Renal cortex interstitium (tissue), 11 donors: ENCODE data around the gene PABPC1L. TPM values are rescaled to one million over a fixed set of nuclear protein-coding genes. Genes with fewer than 3 reads are reported as not detected.

ENCODE experiments used
- DNase-seq, 11 donors: peaks; one replicate each; pipeline ENCODE4 v3.0.0-alpha.2; 2013; ENCODE audit warnings: low read depth in 9 of 11, low spot score in 4 of 11; ENCODE audit errors: extremely low read depth in 1 of 11
- polyA plus RNA-seq, 3 donors: library from polyadenylated mRNA; unstranded; fragments of 120-200 nt; gene quantifications; one replicate each; pipeline ENCODE4 v1.2.1, GENCODE V29; 2013; ENCODE audit not compliant: insufficient read length in 3 of 3

PABPC1L gene
- polyA plus RNA-seq, 3 donors: 59.6 to 104 (median 62.8) TPM

DNA sequence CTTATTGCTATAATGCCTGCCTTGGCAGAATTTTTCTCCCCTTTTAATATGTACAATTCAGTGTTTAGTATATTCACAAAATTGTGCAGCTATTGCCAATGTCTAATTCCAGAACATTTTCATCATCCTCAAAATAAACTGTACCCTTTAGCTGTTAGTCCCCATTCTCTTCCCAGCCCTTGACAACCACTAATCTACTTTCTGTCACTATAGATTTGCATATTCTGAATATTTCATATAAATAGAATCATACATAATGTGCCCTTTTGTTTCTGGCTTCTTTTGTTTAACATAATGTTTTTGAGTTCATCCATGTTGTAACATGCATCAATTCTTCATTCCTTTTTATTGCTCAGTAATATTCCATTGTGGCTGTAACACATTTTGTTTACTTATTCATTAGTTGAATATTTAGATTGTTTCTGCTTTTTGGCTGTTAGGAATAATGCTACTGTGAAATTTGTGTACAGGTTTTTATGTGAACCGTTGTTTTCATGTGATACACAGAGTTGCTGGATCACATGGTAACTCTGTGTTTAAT, 78.8 kb downstream of the PABPC1L start:
- no peak for DNase-seq

Other genes with a start within 250 kb of the PABPC1L start
- gene CCN5, start 194.7 kb upstream of the PABPC1L start, polyA plus RNA-seq: under 1 TPM in 2 of 3 donors, not detected in 1; 0.17 to 0.26 TPM
- under 1 TPM; 0.06 to 0.18 (median 0.09) TPM for gene KCNK15, start 164.2 kb upstream of the PABPC1L start, polyA plus RNA-seq
- 1 to 10 TPM in 1 of 3 donors, under 1 TPM in 2; 0.59 to 1.0 (median 0.62) TPM for gene RIMS4, start 99.5 kb upstream of the PABPC1L start, polyA plus RNA-seq
- gene YWHAB, start 24.4 kb upstream of the PABPC1L start, polyA plus RNA-seq: 100 to 1,000 TPM; 203 to 250 (median 209) TPM
- 10 to 100 TPM; 36.8 to 42.6 (median 40.9) TPM for gene TOMM34, start 50.3 kb downstream of the PABPC1L start, polyA plus RNA-seq
- gene STK4, start 56.5 kb downstream of the PABPC1L start, polyA plus RNA-seq: 10 to 100 TPM; 16.7 to 20.8 (median 19.8) TPM
- under 1 TPM; 0.42 to 0.65 (median 0.62) TPM for gene KCNS1, start 191.1 kb downstream of the PABPC1L start, polyA plus RNA-seq
- gene WFDC5, start 205.1 kb downstream of the PABPC1L start, polyA plus RNA-seq: not detected
- gene WFDC12, start 214.4 kb downstream of the PABPC1L start, polyA plus RNA-seq: not detected